IMR-90 (cell line): ENCODE results near the gene INPP4A. TPM values are rescaled to one million over a fixed set of nuclear protein-coding genes. Genes with fewer than 3 reads are reported as not detected.
A peak's percentile ranks its signal among the peaks of the same experiment; 100 is the strongest.

ENCODE experiments used
- ATAC-seq: fragments of 200-7000 bp; cut with Tn5 transposase; 2 replicates; pipeline ENCODE4 v1.9.1; 2020; ENCODE audit warnings: low read depth, mild to moderate bottlenecking, moderate library complexity
- BruUV-seq: library from RNA; stranded (reverse); fragments of 400-500 nt; replicated peaks from 2 replicates; lab custom pipeline; 2021; lab: Mats Ljungman, UMichigan
- CTCF ChIA-PET: fragments of 300-600 bp; formaldehyde crosslinking; extraction: SDS; loops from one replicate; lab custom pipeline; 2021; ENCODE audit warnings: antibody characterized with exemption; lab: Yijun Ruan, JAX
- POLR2A ChIA-PET: fragments of 300-600 bp; sonication (Branson Sonifier 250); formaldehyde crosslinking; loops from one replicate; lab custom pipeline; 2022; ENCODE audit warnings: antibody characterized with exemption; ENCODE audit not compliant: unreplicated experiment; lab: Charles Lee
- DNase-seq: peaks from one replicate; pipeline ENCODE4 v3.0.0; 2013
- H2AFZ ChIP-seq: replicated peaks from 2 replicates; pipeline ENCODE3; 2013; ENCODE audit warnings: low read length, mild to moderate bottlenecking; ENCODE audit not compliant: poor library complexity
- H2AK5ac ChIP-seq: 2 replicates; pipeline ENCODE4 v1.6.1; 2013; ENCODE audit warnings: low read depth, low read length, inconsistent platforms
- H2AK9ac ChIP-seq: replicated peaks from 2 replicates; pipeline ENCODE3; 2013; ENCODE audit warnings: mild to moderate bottlenecking, low read depth, low read length, moderate library complexity; ENCODE audit not compliant: poor library complexity
- H2BK120ac ChIP-seq: 2 replicates; pipeline ENCODE4 v1.6.1; 2013; ENCODE audit warnings: low read depth, low read length, inconsistent platforms
- H2BK15ac ChIP-seq: 3 replicates; pipeline ENCODE4 v1.6.1; 2013; ENCODE audit warnings: low read depth, low read length, inconsistent platforms
- H2BK20ac ChIP-seq: 2 replicates; pipeline ENCODE4 v1.6.1; 2013; ENCODE audit warnings: low read depth, mild to moderate bottlenecking, inconsistent platforms, low read length, moderate library complexity
- H2BK5ac ChIP-seq: 2 replicates; pipeline ENCODE4 v1.6.1; 2013; ENCODE audit warnings: mild to moderate bottlenecking, low read depth, low read length, inconsistent platforms; ENCODE audit not compliant: poor library complexity, severe bottlenecking
- H3K14ac ChIP-seq: replicated peaks from 2 replicates; pipeline ENCODE4 v1.6.1; 2013; ENCODE audit warnings: low read depth, low read length, inconsistent platforms
- H3K18ac ChIP-seq: 2 replicates; pipeline ENCODE4 v1.6.1; 2013; ENCODE audit warnings: low read depth, low read length, control low read depth
- H3K23ac ChIP-seq: 2 replicates; pipeline ENCODE4 v1.6.1; 2013; ENCODE audit warnings: low read depth, low read length, inconsistent platforms
- H3K27ac ChIP-seq: 2 replicates; pipeline ENCODE4 v1.5.1; 2013; ENCODE audit warnings: mild to moderate bottlenecking, control low read depth, low read length; ENCODE audit not compliant: insufficient read depth
- H3K27me3 ChIP-seq: 2 replicates; pipeline ENCODE4 v1.6.1; 2013; ENCODE audit warnings: low read length; ENCODE audit not compliant: control insufficient read depth, insufficient read depth
- H3K36me3 ChIP-seq: 2 replicates; pipeline ENCODE4 v1.6.1; 2013; ENCODE audit warnings: low read length, mixed read lengths; ENCODE audit not compliant: control insufficient read depth, insufficient read depth
- H3K4ac ChIP-seq: 2 replicates; pipeline ENCODE4 v1.6.1; 2013; ENCODE audit warnings: low read depth, low read length, inconsistent platforms
- H3K4me1 ChIP-seq: 2 replicates; pipeline ENCODE4 v1.6.1; 2013; ENCODE audit warnings: low read length, mixed read lengths; ENCODE audit not compliant: control insufficient read depth, insufficient read depth
- H3K4me2 ChIP-seq: 2 replicates; pipeline ENCODE4 v1.6.1; 2013; ENCODE audit warnings: low read depth, mild to moderate bottlenecking, control low read depth, low read length, moderate library complexity
- H3K4me3 ChIP-seq: 2 replicates; pipeline ENCODE4 v1.5.1; 2013; ENCODE audit warnings: low read depth, mild to moderate bottlenecking, control low read depth, low read length, moderate library complexity; ENCODE audit not compliant: insufficient read depth
- H3K56ac ChIP-seq: 2 replicates; pipeline ENCODE4 v1.6.1; 2013; ENCODE audit warnings: low read length, inconsistent platforms; ENCODE audit not compliant: insufficient read depth; ENCODE audit errors: extremely low read depth
- H3K79me1 ChIP-seq, 2 experiments: 2 replicates each; pipeline ENCODE4 v1.6.1; 2013; ENCODE audit warnings: low read length in 2 of 2, inconsistent platforms in 1 of 2, low read depth in 1 of 2
- H3K9ac ChIP-seq: 2 replicates; pipeline ENCODE4 v1.6.1; 2013; ENCODE audit warnings: low read depth, low read length, control low read depth
- H3K9me1 ChIP-seq: 2 replicates; pipeline ENCODE4 v1.6.1; 2013; ENCODE audit warnings: low read length, inconsistent platforms; ENCODE audit not compliant: insufficient read depth
- H3K9me3 ChIP-seq: 2 replicates; pipeline ENCODE4 v1.6.1; 2013; ENCODE audit warnings: low read length; ENCODE audit not compliant: control insufficient read depth, insufficient read depth
- H4K20me1 ChIP-seq: 2 replicates; pipeline ENCODE4 v1.6.1; 2013; ENCODE audit warnings: low read length, inconsistent platforms; ENCODE audit not compliant: insufficient read depth
- H4K5ac ChIP-seq: 2 replicates; pipeline ENCODE4 v1.6.1; 2013; ENCODE audit warnings: mild to moderate bottlenecking, low read depth, low read length, control low read depth
- H4K8ac ChIP-seq, 2 experiments: 2 replicates each; pipeline ENCODE4 v1.6.1; 2013; ENCODE audit warnings: low read depth in 2 of 2, low read length in 2 of 2, control low read depth in 1 of 2, inconsistent platforms in 1 of 2
- H4K91ac ChIP-seq: 2 replicates; pipeline ENCODE4 v1.6.1; 2013; ENCODE audit warnings: low read depth, low read length, inconsistent platforms; ENCODE audit not compliant: insufficient read depth
- CEBPB ChIP-seq: IDR thresholded peaks from 2 replicates; pipeline ENCODE4 v1.6.1; 2012; ENCODE audit warnings: low read depth, low read length, improper control_type of control experiment
- CTCF ChIP-seq: conservative IDR thresholded peaks from 2 replicates; pipeline ENCODE4 v1.5.1; 2012; ENCODE audit warnings: mild to moderate bottlenecking, low read depth, low read length, improper control_type of control experiment
- MAZ ChIP-seq: IDR thresholded peaks from 2 replicates; pipeline ENCODE4 v1.6.1; 2012; ENCODE audit warnings: low read depth, mild to moderate bottlenecking, low read length, improper control_type of control experiment, moderate library complexity, borderline replicate concordance
- RAD21 ChIP-seq: IDR thresholded peaks from 2 replicates; pipeline ENCODE4 v1.6.1; 2012; ENCODE audit warnings: low read length, improper control_type of control experiment
- WGBS, 2 experiments: methylation state at CpG; one replicate each; pipeline versions ENCODE4 v1.1.5 to v1.1.7; 2013; ENCODE audit warnings: missing lambda C conversion rate in 2 of 2; ENCODE audit not compliant: insufficient read length in 1 of 2; ENCODE audit errors: extremely low coverage in 2 of 2; 5-methylcytosine and 5-hydroxymethylcytosine counted together
- dilution Hi-C: fragments of 300-500 bp; cut with HindIII; formaldehyde crosslinking; loops from one replicate; pipeline ENCODE4 v1.14.3; 2018; ENCODE audit warnings: low sequenced_read_pairs; ENCODE audit not compliant: unreplicated experiment
- in situ Hi-C: fragments of 300-500 bp; cut with MboI; formaldehyde crosslinking; loops from 3 replicates; pipeline ENCODE4 v1.14.3; 2019; ENCODE audit warnings: low sequenced_read_pairs, inconsistent platforms, mixed read lengths
- intact Hi-C: fragments of 100-400 bp; cut with micrococcal nuclease; formaldehyde crosslinking; loops from 2 replicates; pipeline ENCODE4 v1.10.0; 2022
- polyA plus RNA-seq, 3 experiments: library from polyadenylated mRNA; depleted of rRNA; stranded (reverse); fragments of >200 nt; gene quantifications; 2 replicates each; pipeline ENCODE4 v1.2.3, GENCODE V29; 2012; ENCODE audit warnings: low replicate concordance in 1 of 3
- total RNA-seq: library from RNA; depleted of rRNA; stranded (reverse); fragments of >200 nt; gene quantifications from 2 replicates; pipeline ENCODE4 v1.2.3, GENCODE V29; 2012

INPP4A gene
- total and polyA plus RNA-seq, 2 of the 4 experiments (the other 2 are of a cell fraction) = 14.5 to 27.1 TPM

- Histone ChIP-seq H2BK15ac (no peak overlapping the region), H3K79me1 (no peaks in the 10 kb centered on the region), H3K14ac (no peak overlapping the region), H3K4me3 (no peak overlapping the region), H3K36me3 (no peaks in the 10 kb centered on the region), H2AK9ac (no peak overlapping the region), H3K9me3 (no peaks in the 10 kb centered on the region), H4K8ac (no peak overlapping the region), H3K4me2 (no peak overlapping the region), H3K27ac (no peak overlapping the region), H3K4me1 (no peaks in the 10 kb centered on the region), H4K20me1 (no peaks in the 10 kb centered on the region), H3K9me1 (no peaks in the 10 kb centered on the region), H3K27me3 (peaks cover 3% of the 10 kb centered on the region), H3K18ac (no peak overlapping the region), H2BK20ac (no peak overlapping the region), H3K9ac (no peak overlapping the region), H2AFZ (no peak overlapping the region), H2BK5ac (no peak overlapping the region), H2AK5ac (no peak overlapping the region), H3K56ac (no peak overlapping the region), H4K91ac (no peak overlapping the region), H3K23ac (no peak overlapping the region), H3K4ac (no peak overlapping the region), H2BK120ac (no peak overlapping the region), H4K5ac (no peak overlapping the region)
- DNase-seq (no peak), ATAC-seq (peak; percentile 25; the same call in 1 of the 2 replicates)
- TF ChIP-seq CEBPB = no peak
- TF ChIP-seq MAZ = no peak
- no peak for TF ChIP-seq RAD21
- no peak for TF ChIP-seq CTCF
- WGBS, 2 experiments = no CpG with 5 or more reads among the region's 2 CpGs
- ChIA-PET CTCF (no interaction called here), POLR2A (interaction anchor here (0.6 kb wide), 1 partner anchor 426 kb away, joined by 3 read pairs; no protein-coding TSS in a partner anchor)
- in situ Hi-C loops = loop anchor here (25.0 kb wide), 1 partner anchor 421 kb away; no protein-coding TSS in a partner anchor
- dilution Hi-C loops = no loop called here
- no TSS peak for BruUV-seq
- intact Hi-C loops = no loop called here
Measured at GRCh38 chr2:98416383-98417159, 28.1 kb upstream of the INPP4A start.
